Ishikawa (cell line): ENCODE measurements around the gene GRB10.

Source experiments
- CEBPB ChIP-seq: IDR thresholded peaks from 2 replicates; pipeline ENCODE4 v1.6.1; 2012
- CREB1 ChIP-seq: IDR thresholded peaks from 2 replicates; pipeline ENCODE4 v1.6.1; 2012; ENCODE audit warnings: low read depth
- EGR1 ChIP-seq: IDR thresholded peaks from 2 replicates; pipeline ENCODE4 v1.6.1; 2012
- EP300 ChIP-seq: IDR thresholded peaks from 2 replicates; pipeline ENCODE4 v1.6.1; 2012; ENCODE audit warnings: borderline replicate concordance
- FOXM1 ChIP-seq: IDR thresholded peaks from 2 replicates; pipeline ENCODE4 v1.6.1; 2012; ENCODE audit warnings: low read depth, borderline replicate concordance
- NFIC ChIP-seq: IDR thresholded peaks from 2 replicates; pipeline ENCODE4 v1.6.1; 2012
- RAD21 ChIP-seq: IDR thresholded peaks from 2 replicates; pipeline ENCODE4 v1.6.1; 2012; ENCODE audit warnings: low read depth
- REST ChIP-seq: IDR thresholded peaks from 2 replicates; pipeline ENCODE4 v1.6.1; 2012; ENCODE audit warnings: low read depth, mild to moderate bottlenecking
- TAF1 ChIP-seq: IDR thresholded peaks from 2 replicates; pipeline ENCODE4 v1.6.1; 2012; ENCODE audit warnings: low read depth, mild to moderate bottlenecking
- TCF12 ChIP-seq: IDR thresholded peaks from 2 replicates; pipeline ENCODE4 v1.6.1; 2012; ENCODE audit warnings: low read depth
- TEAD4 ChIP-seq: IDR thresholded peaks from 2 replicates; pipeline ENCODE4 v1.6.1; 2012
- USF1 ChIP-seq: IDR thresholded peaks from 2 replicates; pipeline ENCODE4 v1.6.1; 2012
- YY1 ChIP-seq: IDR thresholded peaks from 2 replicates; pipeline ENCODE4 v1.6.1; 2012; ENCODE audit warnings: low read depth
- ZBTB7A ChIP-seq: IDR thresholded peaks from 2 replicates; pipeline ENCODE4 v1.6.1; 2012; ENCODE audit warnings: low read depth
- TF ChIP-seq, protein P1 (sequence below): IDR thresholded peaks from 2 replicates; pipeline ENCODE4 v1.6.1; 2012

Gene GRB10

DNA sequence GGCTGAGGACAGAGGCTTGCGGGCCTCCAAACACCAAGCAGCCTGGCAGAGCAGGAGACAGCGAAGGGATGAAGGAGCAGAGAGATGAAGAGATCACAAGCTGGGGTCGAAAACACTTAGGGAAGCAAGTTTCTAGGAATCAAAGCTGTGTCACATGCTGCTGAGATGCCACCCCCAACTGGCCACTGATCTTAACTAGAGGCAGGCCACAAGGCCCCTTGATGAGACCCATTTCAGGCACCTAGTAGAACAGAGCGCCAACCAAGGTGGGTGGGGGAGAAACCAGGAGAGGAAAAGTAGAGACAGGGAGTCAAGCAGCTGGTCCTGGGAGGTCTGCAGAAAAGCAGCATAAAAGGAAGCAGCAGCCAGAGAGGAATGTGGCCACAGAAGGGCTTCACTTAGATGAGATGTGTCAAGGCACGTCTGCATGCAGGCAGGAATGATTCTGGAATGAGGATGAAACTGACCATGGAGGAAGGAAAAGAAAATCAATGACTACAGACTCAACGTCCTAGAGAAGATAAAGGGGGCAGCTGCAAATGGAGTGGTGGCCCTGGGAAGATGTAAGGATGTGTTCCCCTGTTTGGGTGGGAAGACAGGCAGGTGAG, 132.5 kb downstream of the GRB10 start:
- TF ChIP-seq YY1 (no peak), USF1 (no peak), RAD21 (no peak), NFIC (no peak), EP300 (no peak), FOXM1 (no peak), REST (no peak), CREB1 (no peak), EGR1 (no peak), TAF1 (no peak), TCF12 (no peak), ZBTB7A (no peak), TEAD4 (no peak), CEBPB (no peak)
- TF ChIP-seq, protein P1, sequence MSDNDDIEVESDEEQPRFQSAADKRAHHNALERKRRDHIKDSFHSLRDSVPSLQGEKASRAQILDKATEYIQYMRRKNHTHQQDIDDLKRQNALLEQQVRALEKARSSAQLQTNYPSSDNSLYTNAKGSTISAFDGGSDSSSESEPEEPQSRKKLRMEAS: no peak

DNA sequence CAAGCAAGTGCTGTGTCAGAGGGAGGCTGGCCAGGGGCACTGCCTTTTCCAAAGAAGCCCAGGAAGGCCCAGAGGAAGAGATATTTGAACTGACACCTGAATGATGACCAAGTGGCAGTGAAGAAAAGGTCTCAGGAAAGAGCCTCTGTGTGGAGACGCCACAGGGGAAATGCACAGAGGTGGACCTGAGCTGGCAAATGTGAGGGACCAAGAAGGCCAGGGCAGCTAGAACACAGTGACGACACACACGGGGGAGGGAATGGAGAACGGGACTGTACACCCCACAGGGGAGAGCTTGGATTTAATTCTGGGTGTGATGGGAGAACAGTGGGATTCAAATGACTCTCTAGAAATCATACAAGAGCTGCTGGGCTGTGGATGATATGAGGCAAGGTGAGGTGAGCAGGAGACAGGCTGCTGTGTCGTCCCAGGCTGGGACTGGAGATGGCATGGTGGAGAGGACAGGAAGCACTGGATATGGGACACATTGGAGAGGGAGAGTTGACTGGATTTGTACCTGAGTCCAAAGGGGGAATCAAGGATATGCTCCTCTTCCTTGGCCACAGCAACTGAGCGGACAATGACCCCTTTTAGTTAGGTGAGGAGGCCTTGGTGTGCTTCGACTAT, 133.3 kb downstream of the GRB10 start:
- TF ChIP-seq RAD21 (no peak), USF1 (no peak), TCF12 (no peak), TAF1 (no peak), EP300 (no peak), REST (no peak), YY1 (no peak), EGR1 (no peak), CREB1 (no peak), NFIC (no peak), TEAD4 (no peak)

GRCh38 chr7:50648570-50649169, 134.0 kb downstream of the GRB10 start:
- TF ChIP-seq FOXM1 (no peak), CREB1 (no peak)

GRCh38 chr7:50648076-50648475, 134.6 kb downstream of the GRB10 start:
- TF ChIP-seq ZBTB7A: no peak
- TF ChIP-seq NFIC: no peak
- no peak for TF ChIP-seq REST
- no peak for TF ChIP-seq EP300
- no peak for TF ChIP-seq USF1
- TF ChIP-seq, protein P1: no peak
- no peak for TF ChIP-seq TEAD4
- no peak for TF ChIP-seq EGR1
- TF ChIP-seq TCF12: no peak
- TF ChIP-seq YY1: no peak
- no peak for TF ChIP-seq RAD21
- TF ChIP-seq CREB1: no peak
- TF ChIP-seq CEBPB: no peak
- TF ChIP-seq TAF1: no peak
- TF ChIP-seq FOXM1: no peak
